Sigmoid colon (tissue), 7 donors: ENCODE data around the gene ST14. TPM values are rescaled to one million over a fixed set of nuclear protein-coding genes. Genes with fewer than 3 reads are reported as not detected.

Experiments
- DNase-seq: peaks from one replicate; pipeline ENCODE4 v3.0.0-alpha.2; 2019
- H3K27ac ChIP-seq, 4 donors: fragments of 200-600 bp; sonication (generic); one replicate each; pipeline ENCODE4 v1.5.1; 2016 to 2019; ENCODE audit warnings: mild to moderate bottlenecking in 1 of 4
- H3K27me3 ChIP-seq, 3 donors: fragments of 200-600 bp; sonication (generic); one replicate each; pipeline ENCODE4 v1.5.1; 2019; ENCODE audit warnings: mild to moderate bottlenecking in 1 of 3
- H3K36me3 ChIP-seq, 4 donors: fragments of 200-600 bp; sonication (generic); one replicate each; pipeline ENCODE4 v1.5.1; 2016 to 2019
- H3K4me1 ChIP-seq, 4 donors: fragments of 200-600 bp; sonication (generic); one replicate each; pipeline ENCODE4 v1.5.1; 2017 to 2019
- H3K4me3 ChIP-seq, 4 donors: fragments of 200-600 bp; sonication (generic); one replicate each; pipeline ENCODE4 v1.5.1; 2017 to 2019; ENCODE audit warnings: mild to moderate bottlenecking in 2 of 4, moderate library complexity in 1 of 4
- H3K9me3 ChIP-seq, 4 donors: fragments of 200-600 bp in 3 of 4; sonication (generic) in 3 of 4; one replicate each; pipeline versions ENCODE4 v1.5.1 to v1.6.1; 2013 to 2019
- CTCF ChIP-seq, 4 experiments: fragments of 450-650 bp in 3 of 4; fragments of 200-600 bp in 1 of 4; IDR thresholded peaks; one replicate each; pipeline ENCODE4 v1.5.1; 2016 to 2019; ENCODE audit warnings: antibody characterized with exemption in 4 of 4, mild to moderate bottlenecking in 3 of 4, moderate library complexity in 2 of 4
- EP300 ChIP-seq, 4 donors: sonication (generic); formaldehyde crosslinking; IDR thresholded peaks; one replicate each; pipeline ENCODE4 v1.6.1; 2017; ENCODE audit warnings: antibody characterized with exemption in 4 of 4
- POLR2A ChIP-seq, 2 donors: fragments of 450-650 bp; IDR thresholded peaks; one replicate each; pipeline ENCODE4 v1.6.1; 2016; ENCODE audit warnings: antibody characterized with exemption in 2 of 2, mild to moderate bottlenecking in 2 of 2, moderate library complexity in 2 of 2
- POLR2AphosphoS5 ChIP-seq, 4 donors: sonication (generic); formaldehyde crosslinking; IDR thresholded peaks; one replicate each; pipeline ENCODE4 v1.6.1; 2017; ENCODE audit warnings: antibody characterized with exemption in 4 of 4
- WGBS, 2 donors: extraction: QIAGEN DNeasy Blood & Tissue Kit; methylation state at CpG; one replicate each; pipeline ENCODE4 v1.1.7; 2013; 5-methylcytosine and 5-hydroxymethylcytosine counted together
- intact Hi-C: fragments of 100-400 bp; cut with DNase I; formaldehyde crosslinking; loops from one replicate; pipeline ENCODE4 v1.15.1; 2023
- polyA plus RNA-seq, 3 donors: library from polyadenylated mRNA; stranded (reverse); fragments of 200-250 nt; gene quantifications; one replicate each; pipeline ENCODE4 v1.2.3, GENCODE V29; 2013
- total RNA-seq, 4 donors: library from RNA; depleted of rRNA; stranded (reverse); fragments of >200 nt; gene quantifications; one replicate each; pipeline ENCODE4 v1.1.0, GENCODE V29; 2016
- donor health status: healthy with polysubstance abuse.
- donor health status: Bipolar disorder and iron deficiency.
- donor health status: healthy.

The ST14 gene
- total RNA-seq (1 to 10 TPM; 1.8 to 5.1 (median 3.2) TPM), polyA plus RNA-seq (100 to 1,000 TPM in 2 of 3 donors, 10 to 100 TPM in 1; 51.7 to 324 (median 109) TPM)

- Histone ChIP-seq H3K4me3 (peak within 1 kb of the TSS in 3 of 4 donors; percentile 36 to 40 (median 40)), H3K4me1 (peaks cover 0 to 14% (median 12%) of the 10 kb centered on the region in 4 donors), H3K36me3 (no peaks in the 10 kb centered on the region), H3K27ac (peak within 1 kb of the TSS in 1 of 4 donors; percentile 49), H3K9me3 (no peaks in the 10 kb centered on the region), H3K27me3 (peaks cover 12 to 46% (median 21%) of the 10 kb centered on the region in 3 donors)
- intact Hi-C loops, result no loop called here
- TF ChIP-seq EP300 (IDR thresholded peaks at IDR 0.05), result no peak
- peak in 1 of 4 donors; percentile 26 for TF ChIP-seq POLR2AphosphoS5 (IDR thresholded peaks at IDR 0.05)
- no peak for DNase-seq
- WGBS, 2 donors, result 1 to 2% methylated on average over 89 of the region's 89 CpGs
These were observed at the start of gene ST14 for GRCh38 chr11:130159657-130160497. ST14 (plus strand) TSS chr11:130159782; CDS start chr11:130159980, 198 bp downstream.

GRCh38 chr11:130110339-130111108 is 49.1 kb upstream of the ST14 start:
- Histone ChIP-seq H3K27ac (no peak overlapping the region), H3K27me3 (no peaks in the 10 kb centered on the region), H3K4me1 (peaks cover 0 to 16% (median 12%) of the 10 kb centered on the region in 4 donors), H3K9me3 (no peaks in the 10 kb centered on the region), H3K36me3 (peaks cover 5 to 40% (median 10%) of the 10 kb centered on the region in 4 donors), H3K4me3 (no peak overlapping the region)
- TF ChIP-seq EP300 (IDR thresholded peaks at IDR 0.05) (no peak), POLR2AphosphoS5 (IDR thresholded peaks at IDR 0.05) (no peak), CTCF (IDR thresholded peaks at IDR 0.05) (no peak), POLR2A (IDR thresholded peaks at IDR 0.05) (no peak)
- intact Hi-C loops, result no loop called here
- WGBS, 2 donors, result 87 to 90% methylated on average over 7 of the region's 7 CpGs
- no peak for DNase-seq

GRCh38 chr11:130112071-130112830 is 47.3 kb upstream of the ST14 start:
- peaks cover 0 to 18% (median 15%) of the 10 kb centered on the region in 4 donors for H3K4me1 ChIP-seq

GRCh38 chr11:130114281-130114680 is 45.3 kb upstream of the ST14 start:
- intact Hi-C loops, result no loop called here
- TF ChIP-seq POLR2A (IDR thresholded peaks at IDR 0.05), result no peak
- TF ChIP-seq EP300 (IDR thresholded peaks at IDR 0.05), result no peak
- TF ChIP-seq POLR2AphosphoS5 (IDR thresholded peaks at IDR 0.05), result no peak
- TF ChIP-seq CTCF (IDR thresholded peaks at IDR 0.05), result no peak
- Histone ChIP-seq H3K27ac (no peak overlapping the region), H3K4me3 (no peak overlapping the region), H3K27me3 (no peaks in the 10 kb centered on the region), H3K9me3 (no peaks in the 10 kb centered on the region), H3K36me3 (peaks cover 5 to 40% (median 10%) of the 10 kb centered on the region in 4 donors), H3K4me1 (peaks cover 0 to 17% (median 14%) of the 10 kb centered on the region in 4 donors)
- WGBS, 2 donors, result 86 to 91% methylated on average over 5 of the region's 5 CpGs
- DNase-seq, result no peak

More at GRCh38 chr11:130112071-130112830, 47.3 kb upstream of the ST14 start:
- DNase-seq, result no peak
- H3K27me3 ChIP-seq, result no peaks in the 10 kb centered on the region
- H3K36me3 ChIP-seq, result peaks cover 5 to 40% (median 10%) of the 10 kb centered on the region in 4 donors
- TF ChIP-seq POLR2AphosphoS5 (IDR thresholded peaks at IDR 0.05), result no peak
- TF ChIP-seq EP300 (IDR thresholded peaks at IDR 0.05), result no peak
- no peak for TF ChIP-seq POLR2A (IDR thresholded peaks at IDR 0.05)
- no peak for TF ChIP-seq CTCF (IDR thresholded peaks at IDR 0.05)
- H3K4me3 ChIP-seq, result no peak overlapping the region
- no peaks in the 10 kb centered on the region for H3K9me3 ChIP-seq
- intact Hi-C loops, result no loop called here
- 96 to 97% methylated on average over 10 of the region's 10 CpGs for WGBS, 2 donors
- H3K27ac ChIP-seq, result no peak overlapping the region
